Endothelial cell (in vitro differentiated cells): ENCODE measurements around the gene ERMN. TPM values are rescaled to one million over a fixed set of nuclear protein-coding genes. Genes with fewer than 3 reads are reported as not detected.

Source experiments
- DNase-seq: peaks from one replicate; pipeline ENCODE4 v3.0.0; 2021; ENCODE audit warnings: low spot score
- H3K27ac Mint-ChIP-seq: one replicate; pipeline ENCODE4 v1.8.0; 2021; ENCODE audit warnings: mixed read lengths, inconsistent platforms; ENCODE audit not compliant: unreplicated experiment
- H3K27me3 Mint-ChIP-seq: one replicate; pipeline ENCODE4 v1.8.0; 2021; ENCODE audit warnings: mild to moderate bottlenecking, moderate library complexity, mixed read lengths, inconsistent platforms; ENCODE audit not compliant: unreplicated experiment
- H3K36me3 Mint-ChIP-seq: one replicate; pipeline ENCODE4 v1.8.0; 2021; ENCODE audit warnings: mild to moderate bottlenecking, low read depth, mixed read lengths, inconsistent platforms; ENCODE audit not compliant: unreplicated experiment
- H3K4me1 Mint-ChIP-seq: one replicate; pipeline ENCODE4 v1.8.0; 2021; ENCODE audit warnings: mild to moderate bottlenecking, mixed read lengths, inconsistent platforms; ENCODE audit not compliant: unreplicated experiment
- H3K4me3 Mint-ChIP-seq: one replicate; pipeline ENCODE4 v1.8.0; 2021; ENCODE audit warnings: mild to moderate bottlenecking, mixed read lengths, inconsistent platforms; ENCODE audit not compliant: unreplicated experiment
- H3K9me3 Mint-ChIP-seq: one replicate; pipeline ENCODE4 v1.8.0; 2021; ENCODE audit warnings: mixed read lengths, inconsistent platforms; ENCODE audit not compliant: unreplicated experiment
- CTCF ChIP-seq: fragments of 200-600 bp; sonication (generic); IDR thresholded peaks from one replicate; pipeline ENCODE4 v1.5.0; 2021; ENCODE audit warnings: antibody characterized with exemption; ENCODE audit not compliant: unreplicated experiment
- total RNA-seq: library from RNA; stranded (reverse); fragmentation: NEBNext Ultra II Directional; extraction: Animal tissue kit (Norgen Biotek cat#: 25700); gene quantifications from one replicate; pipeline ENCODE4 v1.2.1, GENCODE V29; 2021; ENCODE audit not compliant: unreplicated experiment

ERMN gene
- total RNA-seq, 1 donor from 2014 or later: 0.36 TPM

DNA sequence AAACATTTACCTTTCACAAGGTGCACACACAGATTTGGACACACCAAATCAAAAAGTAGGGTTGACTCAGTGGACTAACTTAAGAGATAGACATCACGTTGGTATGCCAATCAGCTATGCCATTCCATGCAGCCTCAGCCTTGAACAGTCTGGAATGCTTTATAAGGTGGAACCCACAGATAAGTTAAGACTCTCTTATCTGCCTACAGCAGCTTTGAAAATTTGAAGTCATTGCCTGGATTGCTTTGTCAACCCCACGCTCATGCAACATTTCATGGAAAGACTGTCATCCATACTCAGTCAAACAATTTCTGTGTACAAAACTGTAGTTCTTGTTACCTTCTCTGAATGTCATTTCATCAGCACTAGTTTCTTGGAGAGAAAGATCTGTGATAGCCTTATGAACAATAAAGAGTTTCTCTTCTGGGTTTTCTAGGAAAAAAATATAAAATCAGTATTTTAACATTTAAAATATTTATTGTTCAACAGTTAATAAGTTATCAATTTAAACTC lies 1.2 kb downstream of the ERMN start:
- Mint-ChIP-seq H3K36me3 (no peaks in the 10 kb centered on the region), H3K27ac (no peak overlapping the region), H3K4me3 (no peak overlapping the region), H3K9me3 (no peaks in the 10 kb centered on the region), H3K4me1 (peaks cover 8% of the 10 kb centered on the region), H3K27me3 (no peaks in the 10 kb centered on the region)
- TF ChIP-seq CTCF: no peak
- DNase-seq: no peak

GRCh38 chr2:157322432-157322831 lies 3.2 kb downstream of the ERMN start:
- DNase-seq: no peak
- no peak for TF ChIP-seq CTCF
- no peaks in the 10 kb centered on the region for H3K36me3 Mint-ChIP-seq
- no peak overlapping the region for H3K4me3 Mint-ChIP-seq
- peaks cover 8% of the 10 kb centered on the region for H3K4me1 Mint-ChIP-seq
- no peaks in the 10 kb centered on the region for H3K9me3 Mint-ChIP-seq
- H3K27me3 Mint-ChIP-seq: no peaks in the 10 kb centered on the region
- H3K27ac Mint-ChIP-seq: no peak overlapping the region

DNA sequence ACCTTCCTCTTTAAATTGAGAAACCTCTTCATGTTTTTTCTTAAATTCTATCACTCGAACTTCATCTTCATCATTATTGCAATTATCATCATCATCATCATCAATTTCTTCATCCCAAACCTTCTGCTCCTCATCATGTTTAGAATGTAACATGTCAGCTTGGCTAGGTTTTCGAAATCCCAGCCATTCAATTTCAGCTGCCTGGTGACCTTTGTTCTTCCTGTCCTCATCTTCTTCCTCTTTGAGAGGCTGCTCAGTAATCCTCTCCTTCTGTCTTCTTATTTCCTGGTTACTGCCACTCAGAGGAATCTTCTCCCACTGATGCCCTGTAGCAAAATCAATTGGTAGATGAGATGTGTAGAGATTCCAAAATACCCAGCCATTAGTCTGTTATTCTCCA lies 4.2 kb downstream of the ERMN start:
- H3K4me3 Mint-ChIP-seq: no peak overlapping the region
- H3K4me1 Mint-ChIP-seq: peaks cover 8% of the 10 kb centered on the region
- TF ChIP-seq CTCF: no peak
- H3K27ac Mint-ChIP-seq: no peak overlapping the region
- H3K9me3 Mint-ChIP-seq: no peaks in the 10 kb centered on the region
- no peaks in the 10 kb centered on the region for H3K27me3 Mint-ChIP-seq
- H3K36me3 Mint-ChIP-seq: no peaks in the 10 kb centered on the region
- DNase-seq: no peak

DNA sequence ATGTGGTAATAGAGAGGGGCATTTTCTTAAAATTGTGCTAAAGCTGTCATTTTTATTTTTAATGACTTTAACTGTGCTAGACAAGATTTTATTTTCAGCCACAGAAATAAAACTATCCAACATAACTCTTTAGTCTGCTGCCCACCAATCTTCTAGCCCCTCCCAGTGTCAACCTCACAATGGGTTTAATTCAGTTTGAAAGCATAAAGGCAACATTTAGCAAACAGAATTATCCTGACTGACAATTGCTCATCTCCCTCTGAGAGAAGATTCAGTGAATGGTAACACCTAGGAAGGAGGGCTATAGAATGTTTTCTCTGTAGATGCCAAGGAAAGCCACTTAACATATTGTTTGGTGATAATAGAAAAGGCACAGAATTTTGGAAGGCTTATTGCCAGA lies 5.2 kb downstream of the ERMN start:
- Mint-ChIP-seq H3K27ac (no peak overlapping the region), H3K4me3 (no peak overlapping the region), H3K9me3 (no peaks in the 10 kb centered on the region), H3K36me3 (no peaks in the 10 kb centered on the region), H3K4me1 (peaks cover 4% of the 10 kb centered on the region), H3K27me3 (no peaks in the 10 kb centered on the region)
- TF ChIP-seq CTCF: no peak
- DNase-seq: no peak

- H3K4me1 Mint-ChIP-seq: peaks cover 4% of the 10 kb centered on the region
- no peaks in the 10 kb centered on the region for H3K27me3 Mint-ChIP-seq
- H3K27ac Mint-ChIP-seq: no peak overlapping the region
- TF ChIP-seq CTCF: no peak
- no peaks in the 10 kb centered on the region for H3K9me3 Mint-ChIP-seq
- no peaks in the 10 kb centered on the region for H3K36me3 Mint-ChIP-seq
- no peak for DNase-seq
- H3K4me3 Mint-ChIP-seq: no peak overlapping the region
These were observed 5.8 kb downstream of the ERMN start for GRCh38 chr2:157319795-157320194.
